Endodermal cell (in vitro differentiated cells): ENCODE data around the gene NUCKS1. TPM values are rescaled to one million over a fixed set of nuclear protein-coding genes. Genes with fewer than 3 reads are reported as not detected.

Experiments
- DNase-seq: peaks from one replicate; pipeline ENCODE4 v3.0.0-alpha.2; 2017
- H3K27ac ChIP-seq: 2 replicates; pipeline ENCODE4 v1.5.1; 2013; ENCODE audit warnings: mild to moderate bottlenecking, low read depth, low read length, moderate library complexity
- H3K27me3 ChIP-seq: 2 replicates; pipeline ENCODE4 v1.6.1; 2013; ENCODE audit warnings: mild to moderate bottlenecking, low read length, moderate library complexity; ENCODE audit not compliant: insufficient read depth, control insufficient read depth, poor library complexity, severe bottlenecking
- H3K36me3 ChIP-seq: 2 replicates; pipeline ENCODE4 v1.7.0; 2013; ENCODE audit warnings: mild to moderate bottlenecking, low read length, moderate library complexity; ENCODE audit not compliant: control insufficient read depth, insufficient read depth
- H3K4me1 ChIP-seq: one replicate; pipeline ENCODE4 v1.7.0; 2013; ENCODE audit warnings: low read length; ENCODE audit not compliant: control insufficient read depth, insufficient read depth
- H3K4me3 ChIP-seq: 2 replicates; pipeline ENCODE4 v1.5.1; 2013; ENCODE audit warnings: mild to moderate bottlenecking, low read length, moderate library complexity
- H3K9ac ChIP-seq: 2 replicates; pipeline ENCODE4 v1.6.1; 2013; ENCODE audit warnings: mild to moderate bottlenecking, low read length, moderate library complexity; ENCODE audit not compliant: poor library complexity, severe bottlenecking; ENCODE audit errors: extremely low read depth
- H3K9me3 ChIP-seq: 2 replicates; pipeline ENCODE4 v1.6.1; 2013; ENCODE audit warnings: mild to moderate bottlenecking, low read length, moderate library complexity; ENCODE audit not compliant: control insufficient read depth
- H3K27ac Mint-ChIP-seq: 2 replicates; pipeline ENCODE4 v1.8.0; 2020; ENCODE audit warnings: mixed read lengths
- H3K27me3 Mint-ChIP-seq: 2 replicates; pipeline ENCODE4 v1.8.0; 2021; ENCODE audit warnings: mild to moderate bottlenecking, mixed read lengths; ENCODE audit not compliant: insufficient read depth
- H3K36me3 Mint-ChIP-seq: 2 replicates; pipeline ENCODE4 v1.8.0; 2020; ENCODE audit warnings: low read depth, mixed read lengths
- H3K4me1 Mint-ChIP-seq: 2 replicates; pipeline ENCODE4 v1.8.0; 2020; ENCODE audit warnings: mixed read lengths
- H3K4me3 Mint-ChIP-seq: 2 replicates; pipeline ENCODE4 v1.8.0; 2020; ENCODE audit warnings: mild to moderate bottlenecking, moderate library complexity, mixed read lengths
- H3K9me3 Mint-ChIP-seq: 2 replicates; pipeline ENCODE4 v1.8.0; 2020; ENCODE audit warnings: mild to moderate bottlenecking, mixed read lengths
- WGBS, 2 experiments: methylation state at CpG; one replicate each; pipeline versions ENCODE4 v1.1.5 to v1.1.7; 2013; ENCODE audit warnings: missing lambda C conversion rate in 2 of 2, mixed read lengths in 1 of 2; ENCODE audit not compliant: insufficient coverage in 1 of 2, insufficient read length in 1 of 2; 5-methylcytosine and 5-hydroxymethylcytosine counted together
- long read RNA-seq, 4 experiments: library from polyadenylated mRNA in 2 of 4; library from RNA in 1 of 4; library from capped mRNA in 1 of 4; stranded (forward) in 3 of 4; unstranded in 1 of 4; transcript quantifications; one replicate each; pipeline ENCODE4 v2.0.0, GENCODE V29; 2020 to 2021; ENCODE audit warnings: inconsistent platforms in 1 of 4
- polyA plus RNA-seq, 2 experiments: library from polyadenylated mRNA; stranded (reverse); fragments of 50-300 nt; gene quantifications; one replicate each; pipeline ENCODE4 v1.2.3, GENCODE V29; 2013
- total RNA-seq, 2 donors: library from RNA; stranded (reverse); fragmentation: NEBNext Ultra II Directional in 1 of 2; extraction: Animal tissue kit (Norgen Biotek cat#: 25700) in 1 of 2; gene quantifications; 2 replicates in 1 of 2; 3 replicates in 1 of 2; pipeline ENCODE4 v1.2.1, GENCODE V29; 2021
- TF ChIP-seq, protein P1 (sequence below): fragments of 200-600 bp; sonication (generic); conservative IDR thresholded peaks from 2 replicates; pipeline ENCODE4 v1.5.0; 2021; ENCODE audit warnings: antibody characterized with exemption, mild to moderate bottlenecking

The NUCKS1 gene, protein sequence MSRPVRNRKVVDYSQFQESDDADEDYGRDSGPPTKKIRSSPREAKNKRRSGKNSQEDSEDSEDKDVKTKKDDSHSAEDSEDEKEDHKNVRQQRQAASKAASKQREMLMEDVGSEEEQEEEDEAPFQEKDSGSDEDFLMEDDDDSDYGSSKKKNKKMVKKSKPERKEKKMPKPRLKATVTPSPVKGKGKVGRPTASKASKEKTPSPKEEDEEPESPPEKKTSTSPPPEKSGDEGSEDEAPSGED
- total RNA-seq: 100 to 1,000 TPM; 380 to 532 TPM
- polyA plus RNA-seq (2013, experiment 1 of 2): 267 TPM
- polyA plus RNA-seq (2013, experiment 2 of 2): 284 TPM
- long read RNA-seq, experiment 1, full-length matches to known transcripts: 24 of 190 reads
- long read RNA-seq, experiment 1, partial matches to known transcripts: 14 of 190 reads
- long read RNA-seq, experiment 1, other reads (novel, unspliced or antisense): 152 of 190 reads
- long read RNA-seq, experiment 2, full-length matches to known transcripts: 8 of 178 reads
- long read RNA-seq, experiment 2, partial matches to known transcripts: 3 of 178 reads
- long read RNA-seq, experiment 2, other reads (novel, unspliced or antisense): 167 of 178 reads
- long read RNA-seq, experiment 3, full-length matches to known transcripts: 1 of 180 reads
- long read RNA-seq, experiment 3, partial matches to known transcripts: 6 of 180 reads
- long read RNA-seq, experiment 3, other reads (novel, unspliced or antisense): 173 of 180 reads
- long read RNA-seq, experiment 4, full-length matches to known transcripts: 131 of 365 reads
- long read RNA-seq, experiment 4, partial matches to known transcripts: 186 of 365 reads
- long read RNA-seq, experiment 4, other reads (novel, unspliced or antisense): 48 of 365 reads

DNA sequence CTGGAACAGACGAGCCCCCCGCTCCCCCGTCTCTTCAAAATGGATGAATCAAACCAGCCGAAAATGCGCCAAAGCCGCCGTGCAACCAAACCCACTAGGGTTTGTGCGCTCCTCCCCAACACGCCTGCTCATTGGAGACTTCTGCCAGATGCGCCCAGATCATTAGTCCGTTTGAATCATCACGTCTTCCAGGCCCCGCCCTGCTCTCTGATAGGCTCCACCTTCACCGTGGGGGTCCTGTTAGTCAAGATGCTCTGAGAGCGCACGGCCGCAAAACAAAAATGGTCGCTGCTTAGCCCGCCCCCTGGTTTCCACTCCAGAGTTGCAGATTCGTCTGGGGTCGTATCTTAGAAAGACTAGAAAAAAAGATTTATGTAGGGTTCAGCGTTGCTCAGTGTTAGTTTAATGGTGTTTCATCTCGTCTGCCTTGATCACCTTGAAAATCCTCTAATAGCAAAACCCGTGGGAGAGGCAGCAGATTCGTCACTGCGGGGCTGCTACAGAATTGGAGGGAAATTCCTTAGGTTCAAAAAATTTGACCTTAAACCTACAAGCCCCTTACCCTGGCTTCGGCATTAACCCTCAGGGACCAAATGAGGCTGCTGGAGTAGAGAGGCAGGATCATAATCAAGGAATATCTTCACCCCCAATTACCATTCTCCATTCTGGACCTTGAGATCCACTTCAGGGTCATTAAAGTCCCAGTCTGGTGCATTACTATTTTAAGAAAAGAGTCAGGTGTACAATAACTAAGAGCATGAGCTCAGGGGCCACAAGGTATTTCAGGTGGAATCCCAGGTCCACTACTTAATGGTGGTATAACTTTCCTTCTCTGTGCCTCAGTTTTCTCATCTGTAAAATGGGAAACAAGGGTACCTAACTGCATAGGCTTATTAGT is at the start of gene NUCKS1:
Gene NUCKS1, minus strand, starts transcription at position 45 of the 898 bp plus-strand sequence. CDS start 209 bp downstream, outside the sequence.
- H3K4me3 ChIP-seq: peak within 1 kb of the TSS; percentile 98
- no peaks in the 10 kb centered on the region for H3K9me3 Mint-ChIP-seq
- TF ChIP-seq, protein P1, sequence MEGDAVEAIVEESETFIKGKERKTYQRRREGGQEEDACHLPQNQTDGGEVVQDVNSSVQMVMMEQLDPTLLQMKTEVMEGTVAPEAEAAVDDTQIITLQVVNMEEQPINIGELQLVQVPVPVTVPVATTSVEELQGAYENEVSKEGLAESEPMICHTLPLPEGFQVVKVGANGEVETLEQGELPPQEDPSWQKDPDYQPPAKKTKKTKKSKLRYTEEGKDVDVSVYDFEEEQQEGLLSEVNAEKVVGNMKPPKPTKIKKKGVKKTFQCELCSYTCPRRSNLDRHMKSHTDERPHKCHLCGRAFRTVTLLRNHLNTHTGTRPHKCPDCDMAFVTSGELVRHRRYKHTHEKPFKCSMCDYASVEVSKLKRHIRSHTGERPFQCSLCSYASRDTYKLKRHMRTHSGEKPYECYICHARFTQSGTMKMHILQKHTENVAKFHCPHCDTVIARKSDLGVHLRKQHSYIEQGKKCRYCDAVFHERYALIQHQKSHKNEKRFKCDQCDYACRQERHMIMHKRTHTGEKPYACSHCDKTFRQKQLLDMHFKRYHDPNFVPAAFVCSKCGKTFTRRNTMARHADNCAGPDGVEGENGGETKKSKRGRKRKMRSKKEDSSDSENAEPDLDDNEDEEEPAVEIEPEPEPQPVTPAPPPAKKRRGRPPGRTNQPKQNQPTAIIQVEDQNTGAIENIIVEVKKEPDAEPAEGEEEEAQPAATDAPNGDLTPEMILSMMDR: peak; percentile 45
- H3K27ac ChIP-seq: peak within 1 kb of the TSS; percentile 94
- H3K36me3 ChIP-seq: peaks cover 27% of the 10 kb centered on the region
- no peaks in the 10 kb centered on the region for H3K4me1 ChIP-seq
- H3K36me3 Mint-ChIP-seq: peaks cover 6% of the 10 kb centered on the region
- H3K27me3 ChIP-seq: no peaks in the 10 kb centered on the region
- DNase-seq: peak; percentile 99
- H3K27me3 Mint-ChIP-seq: no peaks in the 10 kb centered on the region
- peak within 1 kb of the TSS; percentile 87 for H3K9ac ChIP-seq
- 0% methylated on average over 20 to 27 of the region's 27 CpGs for WGBS, 2 experiments
- peak within 1 kb of the TSS; percentile 89 for H3K4me3 Mint-ChIP-seq
- no peaks in the 10 kb centered on the region for H3K9me3 ChIP-seq
- H3K27ac Mint-ChIP-seq: peak within 1 kb of the TSS; percentile 99
- H3K4me1 Mint-ChIP-seq: peaks cover 20% of the 10 kb centered on the region

DNA sequence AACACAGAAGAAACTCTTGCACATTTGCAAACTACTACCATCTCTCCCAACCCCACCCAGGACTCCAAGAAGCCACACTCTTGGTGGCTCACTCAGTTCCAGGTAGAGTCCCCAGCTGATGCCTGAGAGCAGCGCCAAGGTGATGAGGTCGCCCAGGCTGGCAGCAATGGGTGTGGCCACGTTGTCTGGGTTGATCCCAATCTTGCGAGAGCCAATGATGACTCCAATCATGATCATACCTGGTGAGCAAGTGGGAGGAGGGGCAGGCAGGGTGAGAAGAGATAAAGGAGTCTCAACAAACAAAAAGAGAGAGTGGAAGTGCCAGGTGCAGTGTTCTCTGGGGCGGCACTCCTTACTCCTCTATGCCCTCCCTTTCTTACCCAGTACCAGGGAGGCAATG is 48.6 kb upstream of the NUCKS1 start:
- WGBS, 2 experiments: 73 to 100% methylated on average over 1 to 5 of the region's 5 CpGs

More for the DNA sequence above, 48.6 kb upstream of the NUCKS1 start:
- no peaks in the 10 kb centered on the region for H3K27me3 ChIP-seq
- H3K4me1 ChIP-seq: peaks cover 3% of the 10 kb centered on the region
- H3K4me3 Mint-ChIP-seq: no peak overlapping the region
- H3K4me3 ChIP-seq: no peak overlapping the region
- TF ChIP-seq, protein P1: no peak
- DNase-seq: peak; percentile 53
- no peaks in the 10 kb centered on the region for H3K27me3 Mint-ChIP-seq
- peaks cover 28% of the 10 kb centered on the region for H3K4me1 Mint-ChIP-seq
- H3K9me3 Mint-ChIP-seq: no peaks in the 10 kb centered on the region
- H3K36me3 Mint-ChIP-seq: peaks cover 37% of the 10 kb centered on the region
- H3K27ac Mint-ChIP-seq: no peak overlapping the region
- no peaks in the 10 kb centered on the region for H3K9me3 ChIP-seq
- H3K36me3 ChIP-seq: peaks cover 25% of the 10 kb centered on the region
- H3K9ac ChIP-seq: no peak overlapping the region
- no peak overlapping the region for H3K27ac ChIP-seq
